ENCODE data around the gene CHRND. TPM values are rescaled to one million over a fixed set of nuclear protein-coding genes. Genes with fewer than 3 reads are reported as not detected.
"Not testable (repeated sequence)": the region's sequence is repeated elsewhere in the genome, so short reads cannot be mapped to it uniquely, and the experiment has no call there.

Gene CHRND
- total RNA-seq, 2 donors from 2014 or later = not detected

- no peak for ATAC-seq
- Mint-ChIP-seq H3K27me3 (no peaks in the 10 kb centered on the region), H3K4me1 (ENCODE audit: low read depth in 2 of 2) (peaks cover 0 to 1% of the 10 kb centered on the region in 2 donors)
Measured at GRCh38 chr2:232563580-232563979, 37.6 kb downstream of the CHRND start.

DNA sequence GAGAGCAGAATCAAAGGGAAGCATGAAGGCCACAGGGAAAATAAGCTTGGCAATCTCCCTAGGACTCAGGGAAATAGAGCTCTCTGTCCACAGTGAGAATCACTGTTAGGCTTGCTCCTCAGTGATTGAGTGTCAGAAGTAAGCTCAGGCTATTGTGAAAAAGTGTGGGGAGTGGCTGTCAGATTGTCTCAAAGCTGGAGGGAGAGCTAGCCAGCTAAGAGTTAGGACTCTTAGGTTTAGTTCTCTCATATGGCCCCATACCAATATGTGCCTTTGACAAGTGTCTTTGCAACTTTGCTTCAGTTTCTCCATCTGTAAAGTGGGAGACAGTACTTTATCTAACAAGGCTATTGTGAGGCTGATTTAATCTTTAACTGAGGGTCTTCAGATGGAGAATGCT, 41.8 kb downstream of the CHRND start:
- Mint-ChIP-seq H3K4me3 (no peak overlapping the region), H3K36me3 (peaks cover 25% of the 10 kb centered on the region), H3K27ac (no peak overlapping the region)

More at GRCh38 chr2:232563580-232563979, 37.6 kb downstream of the CHRND start:
- Mint-ChIP-seq H3K9me3 (no peaks in the 10 kb centered on the region), H3K36me3 (peaks cover 23% of the 10 kb centered on the region), H3K4me3 (no peak overlapping the region), H3K27ac (peak overlapping the region in 1 of 2 donors; percentile 48)
- no peak for DNase-seq (ENCODE audit: low spot score)

DNA sequence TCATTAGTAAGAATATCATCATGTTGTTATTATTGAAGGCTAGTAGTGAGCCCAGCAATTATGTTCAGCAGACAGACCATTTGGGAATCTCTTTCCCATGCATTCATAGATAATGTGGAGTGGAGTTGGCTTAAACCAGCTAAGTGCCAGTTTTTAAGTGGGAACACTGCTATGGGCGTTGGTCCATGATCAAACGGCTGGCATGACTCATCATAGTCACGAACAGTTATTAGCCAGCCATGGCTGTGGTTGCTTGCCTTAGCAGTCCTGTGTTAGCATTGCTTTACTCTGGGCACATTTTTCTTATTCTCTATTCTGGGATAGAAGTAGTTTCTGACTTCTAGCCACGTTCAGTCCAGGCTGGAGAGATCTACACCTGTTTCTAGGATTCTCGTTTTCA, 42.2 kb downstream of the CHRND start:
- H3K4me3 Mint-ChIP-seq = no peak overlapping the region
- no peak overlapping the region for H3K27ac Mint-ChIP-seq
- ATAC-seq (no peak), DNase-seq (ENCODE audit: low spot score) (no peak)
- H3K36me3 Mint-ChIP-seq = peaks cover 25% of the 10 kb centered on the region
- H3K9me3 Mint-ChIP-seq = no peaks in the 10 kb centered on the region
- H3K4me1 Mint-ChIP-seq (ENCODE audit: low read depth in 2 of 2) = peaks cover 0 to 8% of the 10 kb centered on the region in 2 donors
- no peaks in the 10 kb centered on the region for H3K27me3 Mint-ChIP-seq

More for the DNA sequence above, 41.8 kb downstream of the CHRND start:
- H3K9me3 Mint-ChIP-seq = no peaks in the 10 kb centered on the region
- DNase-seq (ENCODE audit: low spot score) = no peak
- peaks cover 0 to 8% of the 10 kb centered on the region in 2 donors for H3K4me1 Mint-ChIP-seq (ENCODE audit: low read depth in 2 of 2)
- no peaks in the 10 kb centered on the region for H3K27me3 Mint-ChIP-seq
- no peak for ATAC-seq

DNA sequence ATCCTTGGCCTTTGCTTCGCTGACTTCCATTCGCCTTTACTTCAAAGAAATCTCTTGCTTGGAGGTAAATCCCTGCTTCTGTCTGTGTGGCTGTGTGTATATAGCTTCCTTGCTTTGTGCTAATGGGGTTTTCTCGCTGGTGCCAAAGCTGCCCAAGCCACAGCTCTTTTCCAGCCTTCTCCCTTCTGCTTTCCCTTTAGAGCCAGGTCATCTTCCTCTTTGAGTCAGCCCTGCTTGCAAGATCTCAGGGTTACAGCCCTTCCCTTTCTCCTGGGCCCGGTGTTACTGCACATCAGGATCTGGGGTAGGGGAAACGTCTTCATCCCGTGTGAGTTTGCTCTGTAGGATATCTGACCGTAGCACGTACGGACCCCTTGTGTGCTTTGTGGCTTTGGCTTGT, 43.6 kb downstream of the CHRND start:
- Mint-ChIP-seq H3K4me1 (ENCODE audit: low read depth in 2 of 2) (peaks cover 0 to 8% of the 10 kb centered on the region in 2 donors), H3K27ac (no peak overlapping the region), H3K4me3 (no peak overlapping the region), H3K36me3 (peaks cover 29% of the 10 kb centered on the region), H3K27me3 (no peaks in the 10 kb centered on the region), H3K9me3 (no peaks in the 10 kb centered on the region)
- DNase-seq (ENCODE audit: low spot score) (no peak), ATAC-seq (no peak)

DNA sequence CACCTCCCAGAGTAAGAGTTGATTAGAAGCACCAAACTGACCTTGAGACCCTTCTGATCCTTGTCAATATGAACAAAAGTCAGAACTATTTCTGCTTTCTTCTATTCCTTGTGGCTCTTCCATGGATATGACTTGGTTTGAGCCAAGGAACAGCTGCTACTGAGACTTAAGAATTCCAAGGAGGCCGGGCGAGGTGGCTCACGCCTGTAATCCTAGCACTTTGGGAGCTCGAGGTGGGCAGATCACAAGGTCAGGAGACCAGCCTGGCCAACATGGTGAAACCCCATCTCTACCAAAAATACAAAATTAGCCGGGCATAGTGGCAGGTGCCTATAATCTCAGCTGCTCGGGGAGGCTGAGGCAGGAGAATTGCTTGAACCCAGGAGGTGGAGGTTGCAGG, 44.5 kb downstream of the CHRND start:
- not testable (repeated sequence) for ATAC-seq; DNase-seq (ENCODE audit: low spot score); H3K4me1 Mint-ChIP-seq (ENCODE audit: low read depth in 2 of 2); H3K27ac Mint-ChIP-seq; H3K9me3 Mint-ChIP-seq; H3K4me3 Mint-ChIP-seq; H3K27me3 Mint-ChIP-seq
- peaks cover 25% of the 10 kb centered on the region for H3K36me3 Mint-ChIP-seq

DNA sequence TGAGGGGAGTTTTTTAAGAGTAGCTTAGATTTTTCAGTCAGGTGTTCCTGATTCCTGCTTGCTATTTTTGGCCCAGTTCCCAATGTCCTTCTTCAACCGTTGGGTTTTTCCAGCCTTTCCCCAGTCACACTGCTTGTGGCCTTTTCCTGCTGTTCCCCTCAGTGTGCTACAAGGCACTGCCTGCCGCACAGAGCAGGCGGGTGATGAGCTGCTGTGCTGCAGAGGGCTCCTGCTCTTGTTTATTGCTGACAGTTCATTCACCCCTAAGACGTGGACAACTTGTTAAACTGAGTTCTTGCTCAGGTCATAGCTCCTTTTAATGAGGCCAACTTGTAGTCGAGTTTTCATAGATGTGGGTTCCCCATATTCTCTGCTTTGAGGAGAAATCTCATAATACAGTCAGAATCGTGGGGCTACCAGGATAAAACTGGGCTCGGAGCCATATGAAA, 45.1 kb downstream of the CHRND start:
- ATAC-seq (no peak), DNase-seq (ENCODE audit: low spot score) (no peak)
- no peaks in the 10 kb centered on the region for H3K9me3 Mint-ChIP-seq
- no peak overlapping the region for H3K27ac Mint-ChIP-seq
- peaks cover 0 to 8% of the 10 kb centered on the region in 2 donors for H3K4me1 Mint-ChIP-seq (ENCODE audit: low read depth in 2 of 2)
- no peaks in the 10 kb centered on the region for H3K27me3 Mint-ChIP-seq
- peaks cover 25% of the 10 kb centered on the region for H3K36me3 Mint-ChIP-seq
- H3K4me3 Mint-ChIP-seq = no peak overlapping the region

DNA sequence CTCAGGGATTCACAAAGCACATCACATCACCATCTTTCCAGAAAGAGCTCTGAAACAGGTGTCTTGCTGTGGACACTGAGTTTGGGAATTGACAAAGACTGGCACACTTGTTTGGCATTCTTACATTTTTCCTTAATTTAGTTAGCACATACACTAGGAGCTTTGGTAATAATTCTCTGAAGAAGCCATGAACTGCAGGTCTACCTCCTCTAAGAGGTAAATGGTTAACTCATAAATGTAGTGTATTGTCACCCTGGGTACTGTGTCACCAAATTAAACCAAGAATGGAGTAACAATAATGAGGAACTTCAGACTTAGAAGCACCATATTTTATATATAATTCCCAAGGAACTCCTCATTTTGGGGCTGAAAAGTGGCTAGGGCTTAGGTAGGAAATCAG, 47.1 kb downstream of the CHRND start:
- Mint-ChIP-seq H3K36me3 (peaks cover 22% of the 10 kb centered on the region), H3K27ac (no peak overlapping the region), H3K4me3 (no peak overlapping the region), H3K9me3 (no peaks in the 10 kb centered on the region), H3K27me3 (no peaks in the 10 kb centered on the region), H3K4me1 (ENCODE audit: low read depth in 2 of 2) (peaks cover 0 to 8% of the 10 kb centered on the region in 2 donors)
- ATAC-seq (no peak), DNase-seq (ENCODE audit: low spot score) (no peak)

DNA sequence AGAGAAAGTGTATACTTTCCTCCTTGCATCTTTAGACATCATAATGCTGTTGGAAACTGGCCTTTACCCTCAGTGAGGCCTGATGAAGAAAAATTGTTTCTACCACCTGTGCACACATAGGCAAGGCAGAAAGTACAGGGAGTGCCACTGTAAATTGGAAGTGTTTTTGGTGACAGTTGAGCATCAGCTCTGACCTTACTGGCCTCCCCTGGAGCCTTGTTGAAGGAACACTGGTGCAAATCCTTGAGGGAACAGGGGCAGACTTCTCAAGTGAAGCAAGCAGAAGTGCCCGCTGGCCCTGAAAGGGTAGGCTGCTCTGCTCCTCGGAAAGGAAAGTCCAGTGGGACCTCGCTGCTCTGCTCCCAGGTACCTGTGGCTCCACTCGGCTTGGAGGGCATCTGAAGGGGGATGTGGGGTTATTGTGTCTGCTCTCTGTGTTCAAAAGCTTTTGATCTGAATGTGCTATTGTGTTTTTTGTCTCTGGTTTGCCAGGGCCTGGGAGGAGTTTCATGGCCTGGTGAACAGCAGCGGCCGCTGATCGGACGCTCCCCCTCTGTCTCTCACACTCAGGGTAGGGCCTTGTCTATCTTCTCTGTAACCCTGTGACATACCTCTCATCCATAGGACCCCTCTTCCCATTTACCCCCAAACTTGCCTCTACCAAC, 47.9 kb downstream of the CHRND start:
- no peaks in the 10 kb centered on the region for H3K9me3 Mint-ChIP-seq
- no peak overlapping the region for H3K4me3 Mint-ChIP-seq
- peaks cover 0 to 4% of the 10 kb centered on the region in 2 donors for H3K4me1 Mint-ChIP-seq (ENCODE audit: low read depth in 2 of 2)
- ATAC-seq (no peak), DNase-seq (ENCODE audit: low spot score) (no peak)
- peaks cover 14% of the 10 kb centered on the region for H3K36me3 Mint-ChIP-seq
- H3K27ac Mint-ChIP-seq = no peak overlapping the region
- H3K27me3 Mint-ChIP-seq = no peaks in the 10 kb centered on the region

DNA sequence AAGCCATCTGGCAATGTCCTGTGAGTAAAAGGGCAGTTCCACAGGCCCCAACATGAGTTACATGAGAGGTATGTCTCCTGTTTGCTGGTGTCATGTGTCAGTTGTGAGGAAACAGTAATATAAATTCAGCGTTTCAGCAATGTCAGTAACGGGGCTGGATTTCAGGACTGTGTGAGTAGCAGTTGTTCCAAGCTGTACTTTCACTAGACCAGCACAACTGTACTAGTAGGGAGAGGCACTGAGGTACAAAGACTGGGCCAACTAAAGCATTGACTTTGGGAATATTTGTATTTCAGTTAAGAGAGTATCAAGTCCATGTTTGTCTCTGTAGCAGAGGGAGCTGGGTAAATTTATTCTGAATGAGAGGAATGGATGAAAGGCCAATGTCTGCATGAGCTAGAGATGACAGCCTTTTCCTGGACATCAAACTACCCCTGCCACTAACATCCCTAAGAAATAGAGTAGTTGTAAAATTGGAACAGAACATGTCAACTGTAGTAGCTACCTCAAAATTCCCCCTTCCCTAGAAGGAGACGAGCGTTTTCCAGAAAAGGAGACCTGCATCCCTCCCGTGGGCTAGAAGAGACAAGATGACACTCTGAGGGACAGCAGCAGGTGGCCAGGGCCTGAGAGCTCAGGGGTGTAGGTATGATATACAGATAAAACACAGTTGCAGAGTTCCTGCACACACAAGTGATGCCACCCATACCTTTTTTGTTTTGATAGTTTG, 48.9 kb downstream of the CHRND start:
- Mint-ChIP-seq H3K4me3 (no peak overlapping the region), H3K9me3 (no peaks in the 10 kb centered on the region), H3K27me3 (no peaks in the 10 kb centered on the region), H3K27ac (no peak overlapping the region), H3K36me3 (peaks cover 7% of the 10 kb centered on the region), H3K4me1 (ENCODE audit: low read depth in 2 of 2) (peaks cover 3 to 6% of the 10 kb centered on the region in 2 donors)
- DNase-seq (ENCODE audit: low spot score) (no peak), ATAC-seq (no peak)

GRCh38 chr2:232575404-232575746, 49.4 kb downstream of the CHRND start:
- H3K4me3 Mint-ChIP-seq = no peak overlapping the region
- H3K27me3 Mint-ChIP-seq = no peaks in the 10 kb centered on the region
- no peaks in the 10 kb centered on the region for H3K9me3 Mint-ChIP-seq
- H3K27ac Mint-ChIP-seq = no peak overlapping the region
- H3K36me3 Mint-ChIP-seq = peaks cover 7% of the 10 kb centered on the region
- H3K4me1 Mint-ChIP-seq (ENCODE audit: low read depth in 2 of 2) = peaks cover 8 to 11% of the 10 kb centered on the region in 2 donors
- no peak for DNase-seq (ENCODE audit: low spot score)
- ATAC-seq = no peak

GRCh38 chr2:232576995-232577394, 51.0 kb downstream of the CHRND start:
- Mint-ChIP-seq H3K36me3 (peaks cover 18% of the 10 kb centered on the region), H3K27me3 (no peaks in the 10 kb centered on the region), H3K4me1 (ENCODE audit: low read depth in 2 of 2) (peaks cover 15 to 16% of the 10 kb centered on the region in 2 donors), H3K9me3 (no peaks in the 10 kb centered on the region), H3K4me3 (no peak overlapping the region), H3K27ac (no peak overlapping the region)
- DNase-seq (ENCODE audit: low spot score) (no peak), ATAC-seq (no peak)

DNA sequence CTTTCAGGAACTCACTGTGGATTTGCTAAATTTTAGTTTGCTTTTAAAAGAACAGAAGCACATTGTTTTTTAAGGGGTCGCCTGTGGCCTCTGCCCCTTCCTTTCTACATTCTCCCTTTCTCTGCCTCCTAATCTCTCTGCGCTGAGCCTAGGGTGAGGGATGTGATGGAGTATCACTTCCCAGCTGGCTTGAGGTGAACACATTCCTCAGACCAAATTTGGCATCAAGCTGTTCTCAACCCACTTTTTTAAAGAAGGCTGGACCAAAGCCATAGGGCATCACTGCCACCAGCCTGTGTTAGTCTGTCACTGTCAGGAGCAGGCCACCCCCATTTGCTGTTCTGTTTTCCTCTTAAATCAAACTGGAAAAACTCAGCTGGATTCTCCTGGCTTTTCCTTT, 51.9 kb downstream of the CHRND start:
- peaks cover 18% of the 10 kb centered on the region for H3K36me3 Mint-ChIP-seq
- no peaks in the 10 kb centered on the region for H3K9me3 Mint-ChIP-seq
- no peak overlapping the region for H3K27ac Mint-ChIP-seq
- DNase-seq (ENCODE audit: low spot score) (no peak), ATAC-seq (no peak)
- no peaks in the 10 kb centered on the region for H3K27me3 Mint-ChIP-seq
- H3K4me3 Mint-ChIP-seq = no peak overlapping the region
- peaks cover 15 to 16% of the 10 kb centered on the region in 2 donors for H3K4me1 Mint-ChIP-seq (ENCODE audit: low read depth in 2 of 2)

DNA sequence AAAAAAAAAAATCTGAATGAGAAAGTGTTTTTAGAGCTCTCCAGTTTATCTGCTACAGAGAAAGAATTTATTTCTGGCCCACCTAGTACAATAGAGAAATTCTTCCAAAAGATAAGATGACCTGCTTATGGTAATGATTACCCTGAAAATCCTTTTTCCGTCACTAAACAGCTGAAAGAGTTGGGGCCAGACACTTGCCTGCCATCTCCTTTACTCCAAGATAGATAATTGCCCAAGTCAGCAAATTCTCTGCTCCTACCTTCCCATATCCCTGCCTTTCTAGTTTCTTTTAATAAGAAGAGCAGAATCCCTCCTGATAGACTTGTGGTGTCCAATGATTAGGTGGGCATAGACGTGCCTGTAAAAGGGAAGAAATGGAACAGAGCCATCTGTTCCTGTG, 52.7 kb downstream of the CHRND start:
- Mint-ChIP-seq H3K27ac (no peak overlapping the region), H3K27me3 (no peaks in the 10 kb centered on the region), H3K4me3 (no peak overlapping the region), H3K9me3 (no peaks in the 10 kb centered on the region), H3K36me3 (peaks cover 18% of the 10 kb centered on the region), H3K4me1 (ENCODE audit: low read depth in 2 of 2) (peaks cover 15 to 16% of the 10 kb centered on the region in 2 donors)
- ATAC-seq = no peak
- DNase-seq (ENCODE audit: low spot score) = no peak

DNA sequence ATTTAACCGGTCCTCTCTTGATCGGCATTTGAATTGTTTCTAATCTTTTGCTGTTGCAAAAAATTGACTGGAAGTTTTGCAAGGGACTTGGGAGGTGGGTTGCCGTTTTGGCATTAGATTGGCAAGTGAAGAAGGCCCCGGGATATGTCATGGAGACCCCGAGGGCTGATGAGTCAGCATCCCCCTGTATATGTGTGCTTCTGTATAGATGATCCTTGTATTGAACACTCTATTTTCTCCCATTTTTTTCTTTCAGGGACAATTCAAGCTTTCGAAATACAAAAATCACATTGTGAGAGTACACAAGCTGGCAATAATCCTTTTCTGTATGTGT, 54.7 kb downstream of the CHRND start:
- Mint-ChIP-seq H3K9me3 (no peaks in the 10 kb centered on the region), H3K27me3 (no peaks in the 10 kb centered on the region), H3K36me3 (peaks cover 11% of the 10 kb centered on the region), H3K27ac (peak overlapping the region in 1 of 2 donors; percentile 35), H3K4me1 (ENCODE audit: low read depth in 2 of 2) (peaks cover 15 to 16% of the 10 kb centered on the region in 2 donors), H3K4me3 (peak overlapping the region; percentile 26)
- DNase-seq (ENCODE audit: low spot score) = no peak
- ATAC-seq = no peak
